WTC11 (cell line): ENCODE results near the gene CPE. TPM values are rescaled to one million over a fixed set of nuclear protein-coding genes. Genes with fewer than 3 reads are reported as not detected.

Source experiments
- ATAC-seq: fragments of 200-7000 bp; cut with Tn5 transposase; 2 replicates; pipeline ENCODE4 v1.10.0; 2021; ENCODE audit warnings: mild to moderate bottlenecking, moderate library complexity
- CTCF ChIA-PET: fragments of 300-600 bp; sonication (Branson Sonifier 250); formaldehyde crosslinking; loops from one replicate; lab custom pipeline; 2021; ENCODE audit warnings: antibody characterized with exemption; lab: Charles Lee
- POLR2A ChIA-PET: fragments of 350-600 bp; sonication (Branson Sonifier 250); formaldehyde crosslinking; loops from one replicate; lab custom pipeline; 2021; ENCODE audit warnings: antibody characterized with exemption; lab: Charles Lee
- DNase-seq: peaks from one replicate; pipeline ENCODE4 v3.0.0; 2021; ENCODE audit warnings: low spot score
- H3K27ac Mint-ChIP-seq: 2 replicates; pipeline ENCODE4 v1.8.0; 2021; ENCODE audit warnings: mixed read lengths
- H3K27me3 Mint-ChIP-seq: 2 replicates; pipeline ENCODE4 v1.8.0; 2021; ENCODE audit warnings: low read depth, mild to moderate bottlenecking, moderate library complexity, mixed read lengths
- H3K36me3 Mint-ChIP-seq: 2 replicates; pipeline ENCODE4 v1.8.0; 2021; ENCODE audit warnings: mixed read lengths
- H3K4me1 Mint-ChIP-seq: 2 replicates; pipeline ENCODE4 v1.8.0; 2022; ENCODE audit warnings: mixed read lengths
- H3K4me3 Mint-ChIP-seq: 2 replicates; pipeline ENCODE4 v1.8.0; 2021; ENCODE audit warnings: mild to moderate bottlenecking, moderate library complexity, mixed read lengths
- H3K9me3 Mint-ChIP-seq: 2 replicates; pipeline ENCODE4 v1.8.0; 2021; ENCODE audit warnings: mixed read lengths
- ATF1 ChIP-seq: sonication (generic); formaldehyde crosslinking; IDR thresholded peaks from 2 replicates; pipeline ENCODE4 v1.8.1; 2023; ENCODE audit warnings: mild to moderate bottlenecking, moderate library complexity, missing genetic modification reagents
- ELF4 ChIP-seq: sonication (generic); formaldehyde crosslinking; IDR thresholded peaks from 2 replicates; pipeline ENCODE4 v1.8.1; 2022; ENCODE audit warnings: low read depth, mild to moderate bottlenecking, moderate library complexity, missing genetic modification reagents
- ETV6 ChIP-seq: sonication (generic); formaldehyde crosslinking; IDR thresholded peaks from 2 replicates; pipeline ENCODE4 v1.8.1; 2022; ENCODE audit warnings: mild to moderate bottlenecking, missing genetic modification reagents
- GRHL2 ChIP-seq: fragments of 250-450 bp; sonication (Bioruptor Pico); IDR thresholded peaks from 2 replicates; pipeline ENCODE4 v1.8.0; 2022; ENCODE audit warnings: mild to moderate bottlenecking, moderate library complexity; ENCODE audit not compliant: insufficient replicate concordance, severe bottlenecking
- JAZF1 ChIP-seq: fragments of 250-450 bp; sonication (Bioruptor Pico); IDR thresholded peaks from 2 replicates; pipeline ENCODE4 v1.9.0; 2021; ENCODE audit warnings: moderate library complexity, mild to moderate bottlenecking, inconsistent platforms
- NFYB ChIP-seq: sonication (generic); formaldehyde crosslinking; conservative IDR thresholded peaks from 2 replicates; pipeline ENCODE4 v1.8.0; 2022; ENCODE audit warnings: low read depth, missing genetic modification reagents
- NR2C2 ChIP-seq: sonication (generic); formaldehyde crosslinking; IDR thresholded peaks from 2 replicates; pipeline ENCODE4 v1.8.0; 2022; ENCODE audit warnings: mild to moderate bottlenecking, missing genetic modification reagents
- OVOL2 ChIP-seq: fragments of 250-450 bp; sonication (Bioruptor Pico); IDR thresholded peaks from 2 replicates; pipeline ENCODE4 v1.9.0; 2021; ENCODE audit warnings: mild to moderate bottlenecking, borderline replicate concordance
- RELA ChIP-seq: sonication (generic); formaldehyde crosslinking; IDR thresholded peaks from 2 replicates; pipeline ENCODE4 v1.8.1; 2022; ENCODE audit warnings: missing genetic modification reagents, mild to moderate bottlenecking, borderline replicate concordance
- RORB ChIP-seq: fragments of 250-450 bp; sonication (Bioruptor Pico); IDR thresholded peaks from 2 replicates; pipeline ENCODE4 v1.9.0; 2021; ENCODE audit warnings: mild to moderate bottlenecking
- SMAD4 ChIP-seq: sonication (generic); formaldehyde crosslinking; IDR thresholded peaks from 2 replicates; pipeline ENCODE4 v1.8.0; 2022; ENCODE audit warnings: mild to moderate bottlenecking, missing genetic modification reagents
- STAT6 ChIP-seq: sonication (generic); formaldehyde crosslinking; conservative IDR thresholded peaks from 2 replicates; pipeline ENCODE4 v1.8.1; 2023; ENCODE audit warnings: mild to moderate bottlenecking, low read depth, missing genetic modification reagents, moderate library complexity
- USF2 ChIP-seq: sonication (generic); formaldehyde crosslinking; IDR thresholded peaks from 2 replicates; pipeline ENCODE4 v1.8.1; 2023; ENCODE audit warnings: mild to moderate bottlenecking, missing genetic modification reagents, moderate library complexity
- ZBTB21 ChIP-seq: sonication (generic); formaldehyde crosslinking; IDR thresholded peaks from 2 replicates; pipeline ENCODE4 v1.8.1; 2023; ENCODE audit warnings: mild to moderate bottlenecking, missing genetic modification reagents, borderline replicate concordance
- ZNF232 ChIP-seq: sonication (generic); formaldehyde crosslinking; IDR thresholded peaks from 2 replicates; pipeline ENCODE4 v1.8.0; 2022; ENCODE audit warnings: mild to moderate bottlenecking, missing genetic modification reagents
- ZSCAN18 ChIP-seq: fragments of 250-450 bp; sonication (Bioruptor Pico); IDR thresholded peaks from 2 replicates; pipeline ENCODE4 v2.1.2; 2022; ENCODE audit warnings: mild to moderate bottlenecking, moderate library complexity
- total RNA-seq: library from RNA; stranded (reverse); gene quantifications from 3 replicates; pipeline ENCODE4 v1.2.3, GENCODE V29; 2021
- TF ChIP-seq, protein P1 (sequence below): fragments of 200-600 bp; IDR thresholded peaks from 2 replicates; pipeline ENCODE4 v1.8.0; 2022; ENCODE audit warnings: antibody characterized with exemption
- TF ChIP-seq, protein P2 (sequence below): sonication (generic); formaldehyde crosslinking; IDR thresholded peaks from 2 replicates; pipeline ENCODE4 v1.8.0; 2022; ENCODE audit warnings: missing genetic modification reagents
- TF ChIP-seq, protein P3 (sequence below): sonication (generic); formaldehyde crosslinking; IDR thresholded peaks from 2 replicates; pipeline ENCODE4 v1.8.1; 2022; ENCODE audit warnings: mild to moderate bottlenecking, moderate library complexity, missing genetic modification reagents
- TF ChIP-seq, protein P4 (sequence below): fragments of 250-450 bp; sonication (Bioruptor Pico); IDR thresholded peaks from 2 replicates; pipeline ENCODE4 v1.9.0; 2021; ENCODE audit warnings: mild to moderate bottlenecking

Gene CPE
- total RNA-seq, 1 experiment from 2014 or later: 9.2 TPM

- TF ChIP-seq, protein P1, sequence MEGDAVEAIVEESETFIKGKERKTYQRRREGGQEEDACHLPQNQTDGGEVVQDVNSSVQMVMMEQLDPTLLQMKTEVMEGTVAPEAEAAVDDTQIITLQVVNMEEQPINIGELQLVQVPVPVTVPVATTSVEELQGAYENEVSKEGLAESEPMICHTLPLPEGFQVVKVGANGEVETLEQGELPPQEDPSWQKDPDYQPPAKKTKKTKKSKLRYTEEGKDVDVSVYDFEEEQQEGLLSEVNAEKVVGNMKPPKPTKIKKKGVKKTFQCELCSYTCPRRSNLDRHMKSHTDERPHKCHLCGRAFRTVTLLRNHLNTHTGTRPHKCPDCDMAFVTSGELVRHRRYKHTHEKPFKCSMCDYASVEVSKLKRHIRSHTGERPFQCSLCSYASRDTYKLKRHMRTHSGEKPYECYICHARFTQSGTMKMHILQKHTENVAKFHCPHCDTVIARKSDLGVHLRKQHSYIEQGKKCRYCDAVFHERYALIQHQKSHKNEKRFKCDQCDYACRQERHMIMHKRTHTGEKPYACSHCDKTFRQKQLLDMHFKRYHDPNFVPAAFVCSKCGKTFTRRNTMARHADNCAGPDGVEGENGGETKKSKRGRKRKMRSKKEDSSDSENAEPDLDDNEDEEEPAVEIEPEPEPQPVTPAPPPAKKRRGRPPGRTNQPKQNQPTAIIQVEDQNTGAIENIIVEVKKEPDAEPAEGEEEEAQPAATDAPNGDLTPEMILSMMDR: no peak
- TF ChIP-seq RELA: no peak
- no peak for TF ChIP-seq ZBTB21 (CRISPR knock-in tag)
- no peak for TF ChIP-seq JAZF1 (CRISPR knock-in tag)
- TF ChIP-seq RORB (CRISPR knock-in tag): no peak
- no peak for TF ChIP-seq OVOL2 (CRISPR knock-in tag)
- no peak for TF ChIP-seq SMAD4 (CRISPR knock-in tag)
Observed at GRCh38 chr4:165360041-165360695, 18.6 kb upstream of the CPE start (continued).

DNA sequence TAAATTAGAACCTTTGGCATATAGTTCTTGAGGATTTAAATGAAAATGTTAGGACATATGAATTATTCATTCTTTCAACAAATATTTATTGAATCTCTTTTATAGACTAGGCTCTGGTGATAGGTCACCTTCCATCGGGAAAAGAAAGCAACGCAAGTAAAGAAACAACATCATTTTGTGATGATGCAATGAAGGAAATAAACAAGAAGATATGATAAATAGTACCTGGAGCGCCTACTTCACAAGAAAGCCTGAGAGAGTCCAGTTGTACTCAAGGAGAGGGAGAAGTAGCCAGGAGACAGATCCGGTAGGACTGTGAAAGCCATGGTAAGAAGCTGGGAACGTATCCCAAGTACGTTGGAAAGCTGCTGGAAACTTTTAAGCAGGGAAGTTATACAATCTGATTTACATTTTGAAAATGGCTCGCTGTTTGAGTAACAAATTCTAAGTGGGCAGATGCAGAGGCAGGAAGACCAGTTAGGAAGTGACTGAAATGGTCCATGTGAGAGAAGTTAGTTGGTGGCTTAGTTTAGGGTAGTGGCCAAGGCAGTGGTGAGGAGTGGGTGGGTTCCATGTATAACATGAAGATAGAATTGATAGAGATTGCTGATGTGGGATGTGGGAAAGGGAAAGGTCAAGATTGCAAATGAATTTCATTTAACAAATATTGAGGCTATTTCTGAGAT lies 17.7 kb upstream of the CPE start:
- CTCF ChIA-PET: interaction anchor here (1.0 to 1.7 kb wide), 2 partner anchors 24 to 230 kb away, joined by 3 to 6 read pairs; no protein-coding TSS in a partner anchor
- POLR2A ChIA-PET: no interaction called here
- Mint-ChIP-seq H3K27me3 (no peaks in the 10 kb centered on the region), H3K27ac (no peak overlapping the region), H3K4me3 (no peak overlapping the region), H3K36me3 (no peaks in the 10 kb centered on the region), H3K4me1 (0 out of 2 replicates have a peak, but pooled peaks cover 2% of the 10 kb centered on the region)
- no peak for DNase-seq
- ATAC-seq: no peak
- TF ChIP-seq ZSCAN18: no peak
- no peak for TF ChIP-seq NFYB (CRISPR knock-in tag)
- TF ChIP-seq RORB (CRISPR knock-in tag): no peak
- TF ChIP-seq, all 79 proteins: peak for 0
- no peaks in the 10 kb centered on the region for H3K9me3 Mint-ChIP-seq

DNA sequence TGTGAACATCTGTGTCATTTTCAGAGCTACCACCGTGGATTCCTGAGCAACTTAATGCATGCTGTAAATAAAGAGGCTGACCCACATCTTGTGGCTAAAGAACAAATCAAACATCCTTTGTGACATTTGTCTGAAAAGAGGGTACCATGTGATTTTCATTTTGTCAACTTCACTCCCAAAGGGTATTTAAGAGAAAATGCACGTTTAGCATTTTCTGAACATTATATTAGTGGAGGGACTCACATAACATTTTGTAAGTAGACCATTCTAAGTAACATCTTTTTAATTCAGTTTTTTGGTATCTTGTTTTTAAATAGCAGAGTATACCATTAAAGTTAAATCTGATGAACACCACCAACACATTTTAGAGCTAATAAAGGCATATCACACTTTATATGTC lies 17.0 kb upstream of the CPE start:
- CTCF ChIA-PET: interaction anchor here (1.0 to 1.7 kb wide), 2 partner anchors 23 to 231 kb away, joined by 3 to 6 read pairs; no protein-coding TSS in a partner anchor
- Mint-ChIP-seq H3K4me1 (0 out of 2 replicates have a peak, but pooled peaks cover 2% of the 10 kb centered on the region), H3K27ac (no peak overlapping the region), H3K36me3 (no peaks in the 10 kb centered on the region), H3K4me3 (no peak overlapping the region), H3K27me3 (no peaks in the 10 kb centered on the region), H3K9me3 (no peaks in the 10 kb centered on the region)
- ATAC-seq: no peak
- DNase-seq: no peak
- POLR2A ChIA-PET: no interaction called here
- TF ChIP-seq ATF1 (CRISPR knock-in tag) (no peak), ZNF232 (CRISPR knock-in tag) (no peak), ELF4 (CRISPR knock-in tag) (no peak), GRHL2 (CRISPR knock-in tag) (no peak), STAT6 (no peak), RORB (CRISPR knock-in tag) (no peak), ETV6 (no peak), NR2C2 (no peak), USF2 (CRISPR knock-in tag) (no peak)
- TF ChIP-seq, protein P2, sequence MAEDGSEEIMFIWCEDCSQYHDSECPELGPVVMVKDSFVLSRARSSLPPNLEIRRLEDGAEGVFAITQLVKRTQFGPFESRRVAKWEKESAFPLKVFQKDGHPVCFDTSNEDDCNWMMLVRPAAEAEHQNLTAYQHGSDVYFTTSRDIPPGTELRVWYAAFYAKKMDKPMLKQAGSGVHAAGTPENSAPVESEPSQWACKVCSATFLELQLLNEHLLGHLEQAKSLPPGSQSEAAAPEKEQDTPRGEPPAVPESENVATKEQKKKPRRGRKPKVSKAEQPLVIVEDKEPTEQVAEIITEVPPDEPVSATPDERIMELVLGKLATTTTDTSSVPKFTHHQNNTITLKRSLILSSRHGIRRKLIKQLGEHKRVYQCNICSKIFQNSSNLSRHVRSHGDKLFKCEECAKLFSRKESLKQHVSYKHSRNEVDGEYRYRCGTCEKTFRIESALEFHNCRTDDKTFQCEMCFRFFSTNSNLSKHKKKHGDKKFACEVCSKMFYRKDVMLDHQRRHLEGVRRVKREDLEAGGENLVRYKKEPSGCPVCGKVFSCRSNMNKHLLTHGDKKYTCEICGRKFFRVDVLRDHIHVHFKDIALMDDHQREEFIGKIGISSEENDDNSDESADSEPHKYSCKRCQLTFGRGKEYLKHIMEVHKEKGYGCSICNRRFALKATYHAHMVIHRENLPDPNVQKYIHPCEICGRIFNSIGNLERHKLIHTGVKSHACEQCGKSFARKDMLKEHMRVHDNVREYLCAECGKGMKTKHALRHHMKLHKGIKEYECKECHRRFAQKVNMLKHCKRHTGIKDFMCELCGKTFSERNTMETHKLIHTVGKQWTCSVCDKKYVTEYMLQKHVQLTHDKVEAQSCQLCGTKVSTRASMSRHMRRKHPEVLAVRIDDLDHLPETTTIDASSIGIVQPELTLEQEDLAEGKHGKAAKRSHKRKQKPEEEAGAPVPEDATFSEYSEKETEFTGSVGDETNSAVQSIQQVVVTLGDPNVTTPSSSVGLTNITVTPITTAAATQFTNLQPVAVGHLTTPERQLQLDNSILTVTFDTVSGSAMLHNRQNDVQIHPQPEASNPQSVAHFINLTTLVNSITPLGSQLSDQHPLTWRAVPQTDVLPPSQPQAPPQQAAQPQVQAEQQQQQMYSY: no peak
- TF ChIP-seq, protein P3, sequence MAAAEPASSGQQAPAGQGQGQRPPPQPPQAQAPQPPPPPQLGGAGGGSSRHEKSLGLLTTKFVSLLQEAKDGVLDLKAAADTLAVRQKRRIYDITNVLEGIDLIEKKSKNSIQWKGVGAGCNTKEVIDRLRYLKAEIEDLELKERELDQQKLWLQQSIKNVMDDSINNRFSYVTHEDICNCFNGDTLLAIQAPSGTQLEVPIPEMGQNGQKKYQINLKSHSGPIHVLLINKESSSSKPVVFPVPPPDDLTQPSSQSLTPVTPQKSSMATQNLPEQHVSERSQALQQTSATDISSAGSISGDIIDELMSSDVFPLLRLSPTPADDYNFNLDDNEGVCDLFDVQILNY (CRISPR knock-in tag): no peak
- TF ChIP-seq, protein P4, sequence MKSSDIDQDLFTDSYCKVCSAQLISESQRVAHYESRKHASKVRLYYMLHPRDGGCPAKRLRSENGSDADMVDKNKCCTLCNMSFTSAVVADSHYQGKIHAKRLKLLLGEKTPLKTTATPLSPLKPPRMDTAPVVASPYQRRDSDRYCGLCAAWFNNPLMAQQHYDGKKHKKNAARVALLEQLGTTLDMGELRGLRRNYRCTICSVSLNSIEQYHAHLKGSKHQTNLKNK: no peak
